GM12878 (cell line): Measurements from ENCODE around the gene DHRS4. TPM values are rescaled to one million over a fixed set of nuclear protein-coding genes. Genes with fewer than 3 reads are reported as not detected.
A peak's percentile ranks its signal among the peaks of the same experiment; 100 is the strongest.

Experiments used
- ATAC-seq: fragments of 200-7000 bp; cut with Tn5 transposase; 3 replicates; pipeline ENCODE4 v1.9.1; 2020; ENCODE audit warnings: mild to moderate bottlenecking, moderate library complexity
- BruUV-seq: library from RNA; stranded (reverse); fragments of 400-500 nt; replicated peaks from 2 replicates; lab custom pipeline; 2021; lab: Mats Ljungman, UMichigan
- CTCF ChIA-PET: fragments of 300-600 bp; sonication (Branson Sonifier 250); formaldehyde crosslinking; extraction: SDS; loops from one replicate; lab custom pipeline; 2021; ENCODE audit warnings: inconsistent platforms; lab: Yijun Ruan, JAX
- POLR2A ChIA-PET: fragments of 350-600 bp; formaldehyde crosslinking; extraction: SDS; loops from one replicate; lab custom pipeline; 2021; ENCODE audit warnings: inconsistent platforms; lab: Charles Lee
- RAD21 ChIA-PET: fragments of 300-600 bp; sonication (Branson Sonifier 250); formaldehyde crosslinking; loops from one replicate; lab custom pipeline; 2023; ENCODE audit warnings: antibody characterized with exemption; ENCODE audit not compliant: unreplicated experiment; lab: Charles Lee
- SMC1A ChIA-PET: fragments of 300-600 bp; sonication (Branson Sonifier 250); formaldehyde crosslinking; loops from one replicate; lab custom pipeline; 2023; ENCODE audit not compliant: unreplicated experiment, uncharacterized antibody; lab: Charles Lee
- DNase-seq: peaks from one replicate; pipeline ENCODE4 v3.0.0-alpha.2; 2011; ENCODE audit warnings: low read depth, low spot score
- FAIRE-seq: peaks from 3 replicates; lab custom pipeline; 2011; peaks lifted over from hg19 to GRCh38; lab: Jason Lieb, UNC
- H2AFZ ChIP-seq: 2 replicates; pipeline ENCODE4 v1.6.0; 2011; ENCODE audit warnings: low read depth, low read length, control low read depth; ENCODE audit not compliant: control insufficient read depth
- H3K27ac ChIP-seq: 2 replicates; pipeline ENCODE4 v1.5.1; 2011; ENCODE audit warnings: control low read depth; ENCODE audit not compliant: control insufficient read depth, insufficient read depth
- H3K27me3 ChIP-seq, 2 experiments: replicated peaks in 1 of 2; 2 replicates each; pipeline versions ENCODE4 v1.6.0 to v1.6.1; 2011; ENCODE audit warnings: low read length in 1 of 2; ENCODE audit not compliant: control insufficient read depth in 2 of 2, insufficient read depth in 2 of 2
- H3K36me3 ChIP-seq, 2 experiments: 2 replicates each; pipeline ENCODE4 v1.5.1; 2011; ENCODE audit warnings: low read length in 1 of 2; ENCODE audit not compliant: control insufficient read depth in 2 of 2, insufficient read depth in 2 of 2
- H3K4me1 ChIP-seq: 2 replicates; pipeline ENCODE4 v1.6.1; 2011; ENCODE audit warnings: mild to moderate bottlenecking, low read length, moderate library complexity, mixed read lengths; ENCODE audit not compliant: control insufficient read depth, insufficient read depth
- H3K4me2 ChIP-seq: 2 replicates; pipeline ENCODE4 v1.6.0; 2011; ENCODE audit warnings: control low read depth; ENCODE audit not compliant: control insufficient read depth, insufficient read depth
- H3K4me3 ChIP-seq: fragments of 200-600 bp; sonication (generic); 2 replicates; pipeline ENCODE4 v1.5.1; 2016
- H3K79me2 ChIP-seq: 2 replicates; pipeline ENCODE4 v1.6.0; 2011; ENCODE audit warnings: low read length; ENCODE audit not compliant: control insufficient read depth, insufficient read depth
- H3K9ac ChIP-seq: 2 replicates; pipeline ENCODE4 v1.8.0; 2011; ENCODE audit warnings: low read length, control low read depth, mixed read lengths; ENCODE audit not compliant: control insufficient read depth, insufficient read depth
- H3K9me3 ChIP-seq: replicated peaks from 3 replicates; pipeline ENCODE4 v1.5.1; 2011; ENCODE audit warnings: mild to moderate bottlenecking, low read length; ENCODE audit not compliant: control insufficient read depth, insufficient read depth
- H4K20me1 ChIP-seq: 2 replicates; pipeline ENCODE4 v1.6.0; 2011; ENCODE audit not compliant: control insufficient read depth, insufficient read depth
- CTCF ChIP-seq, 3 experiments: IDR thresholded peaks in 2 of 3; conservative IDR thresholded peaks in 1 of 3; 2 replicates each; pipeline ENCODE4 v1.5.1; 2011; ENCODE audit warnings: low read depth in 3 of 3, low read length in 3 of 3, mild to moderate bottlenecking in 3 of 3, control low read depth in 2 of 3, moderate library complexity in 2 of 3, inconsistent platforms in 1 of 3, mixed read lengths in 1 of 3; ENCODE audit not compliant: control insufficient read depth in 2 of 3, insufficient read depth in 1 of 3; ENCODE audit errors: extremely low read depth in 1 of 3
- FOXM1 ChIP-seq: IDR thresholded peaks from 2 replicates; pipeline ENCODE4 v1.6.1; 2012; ENCODE audit warnings: low read depth, mild to moderate bottlenecking, inconsistent platforms, low read length, moderate library complexity
- IKZF1 ChIP-seq: fragments of 450-650 bp; conservative IDR thresholded peaks from 2 replicates; pipeline ENCODE4 v1.6.1; 2017; ENCODE audit warnings: antibody characterized with exemption, mild to moderate bottlenecking
- IKZF2 ChIP-seq, 2 experiments: fragments of 450-650 bp; IDR thresholded peaks; 2 replicates each; pipeline ENCODE4 v1.6.1; 2017; ENCODE audit warnings: mild to moderate bottlenecking in 2 of 2, moderate library complexity in 2 of 2
- MEF2B ChIP-seq: fragments of 450-650 bp; IDR thresholded peaks from 2 replicates; pipeline ENCODE4 v1.6.1; 2018; ENCODE audit warnings: mild to moderate bottlenecking, moderate library complexity; ENCODE audit not compliant: partially characterized antibody, poor library complexity, severe bottlenecking
- NBN ChIP-seq: fragments of 450-650 bp; IDR thresholded peaks from 2 replicates; pipeline ENCODE4 v1.6.1; 2016
- RAD21 ChIP-seq: IDR thresholded peaks from 2 replicates; pipeline ENCODE4 v1.6.1; 2011; ENCODE audit warnings: mild to moderate bottlenecking, low read depth, low read length, moderate library complexity; ENCODE audit not compliant: insufficient read depth
- SMC3 ChIP-seq: IDR thresholded peaks from 2 replicates; pipeline ENCODE4 v1.6.1; 2011; ENCODE audit warnings: low read length, improper control_type of control experiment, borderline replicate concordance
- STAT1 ChIP-seq: fragments of 450-650 bp; conservative IDR thresholded peaks from 2 replicates; pipeline ENCODE4 v1.6.1; 2014; ENCODE audit warnings: antibody characterized with exemption, mild to moderate bottlenecking
- YY1 ChIP-seq: IDR thresholded peaks from 2 replicates; pipeline ENCODE4 v1.6.1; 2011; ENCODE audit warnings: low read depth, mild to moderate bottlenecking, low read length
- ZZZ3 ChIP-seq: IDR thresholded peaks from 2 replicates; pipeline ENCODE4 v1.6.1; 2011; ENCODE audit warnings: low read depth; ENCODE audit not compliant: control insufficient read depth, insufficient read length
- WGBS: methylation state at CpG from one replicate; pipeline ENCODE4 v1.1.6; 2016; ENCODE audit warnings: low lambda C conversion rate; ENCODE audit not compliant: insufficient replicate concordance, insufficient coverage; ENCODE audit errors: missing lambda C conversion rate; 5-methylcytosine and 5-hydroxymethylcytosine counted together
- in situ Hi-C: fragments of 300-500 bp; cut with MboI; formaldehyde crosslinking; loops from 9 replicates; pipeline ENCODE4 v1.14.3; 2018; ENCODE audit warnings: mixed read lengths
- intact Hi-C: fragments of 100-400 bp; cut with micrococcal nuclease; formaldehyde crosslinking; loops from one replicate; pipeline ENCODE4 v1.14.2; 2022; ENCODE audit not compliant: unreplicated experiment
- polyA plus RNA-seq, 11 experiments: library from polyadenylated mRNA; depleted of rRNA in 4 of 11; unstranded in 6 of 11; stranded (reverse) in 5 of 11; fragments of >200 nt; fragmentation: Nextera tagmentation in 4 of 11; fragmentation: Illumina TruSeq in 1 of 11; extraction: Ambion mirVana in 4 of 11; extraction: Trizol in 1 of 11; gene quantifications; 1 replicate in 1 of 11; 2 replicates in 10 of 11; pipeline versions ENCODE4 v1.2.1 to v1.2.3, GENCODE V29; 2011 to 2016; ENCODE audit warnings: inconsistent platforms in 2 of 11, missing spikeins in 2 of 11, low read depth in 1 of 11
- total RNA-seq, 4 experiments: library from RNA; depleted of rRNA in 3 of 4; stranded (reverse); fragments of >200 nt in 3 of 4; fragmentation: Illumina TruSeq in 1 of 4; extraction: Trizol in 1 of 4; gene quantifications; 2 replicates each; pipeline versions ENCODE4 v1.2.1 to v1.2.3, GENCODE V29; 2013 to 2021

DHRS4 gene
- total and polyA plus RNA-seq, 10 of the 15 experiments (the other 5 are each of a cell fraction or from before 2014, with no cell fraction given) = 2.4 to 38.1 (median 22.2) TPM

- WGBS = 23% methylated on average over 7 of the region's 7 CpGs
- DNase-seq = no peak
- Histone ChIP-seq H3K9ac (no peak overlapping the region), H3K4me1 (no peaks in the 10 kb centered on the region)
- POLR2A ChIA-PET = interaction anchor here (0.5 kb wide), 1 partner anchor 320 kb away, joined by 3 read pairs; no protein-coding TSS in a partner anchor
- in situ Hi-C loops (loop anchor here (10.0 kb wide), 1 partner anchor 185 kb away; no protein-coding TSS in a partner anchor), intact Hi-C loops (loop anchor here (1.0 kb wide), 2 partner anchors 183 to 321 kb away; no protein-coding TSS in a partner anchor)
- SMC1A ChIA-PET = interaction anchor here (0.6 to 3.3 kb wide), 11 partner anchors 17 to 432 kb away, joined by 3 to 23 read pairs (median 4); no protein-coding TSS in a partner anchor
- no TSS peak for BruUV-seq
- RAD21 ChIA-PET = interaction anchor here (0.8 to 2.4 kb wide), 8 partner anchors 20 to 342 kb away, joined by 3 to 43 read pairs (median 4); no protein-coding TSS in a partner anchor
- no peak for FAIRE-seq
- CTCF ChIA-PET = interaction anchor here (0.7 to 5.3 kb wide), 21 partner anchors 12 to 432 kb away, joined by 3 to 58 read pairs (median 4); no protein-coding TSS in a partner anchor
- TF ChIP-seq SMC3 (peak; percentile 71), IKZF2 (IDR thresholded peaks at IDR 0.05) (peak in 1 of 2 experiments; percentile 25; a peak in 1 of 4 replicates), IKZF1 (0 out of 2 replicates have a peak, but pooled peaks have one; percentile 29), RAD21 (peak; percentile 84), NBN (no peak), STAT1 (no peak), MEF2B (peak; percentile 76), CTCF (IDR thresholded peaks at IDR 0.05 in 2 of 3, conservative IDR thresholded peaks at IDR 0.05 in 1 of 3; ENCODE audit: control insufficient read depth in 2 of 3, extremely low read depth in 1 of 3, insufficient read depth in 1 of 3, low read depth in 3 of 3, low read length in 3 of 3) (peak; percentile 81 to 82 (median 81)), ZZZ3 (no peak), FOXM1 (no peak), YY1 (peak; percentile 61)
- TF ChIP-seq, all 136 proteins: peak for 7
- no peak overlapping the region for H3K4me2 ChIP-seq
- no peak overlapping the region for H3K27ac ChIP-seq
- H3K4me3 ChIP-seq = no peak overlapping the region
- no peaks in the 10 kb centered on the region for H3K36me3 ChIP-seq
- H4K20me1 ChIP-seq = no peaks in the 10 kb centered on the region
- H3K27me3 ChIP-seq = peaks cover 0 to 2% of the 10 kb centered on the region in 2 experiments; a peak in 2 of 4 replicates
- ATAC-seq = peak; percentile 84
- H3K9me3 ChIP-seq = no peaks in the 10 kb centered on the region
- H2AFZ ChIP-seq = no peak overlapping the region
- H3K79me2 ChIP-seq = no peaks in the 10 kb centered on the region
These were observed 43.3 kb upstream of the DHRS4 start for GRCh38 chr14:23910101-23910875.
